DOHH2 (cell line): Measurements from ENCODE around the gene CFAP46.

Source experiments
- CTCF ChIP-seq: fragments of 200-600 bp; sonication (generic); IDR thresholded peaks from one replicate; pipeline ENCODE4 v1.5.1; 2014; ENCODE audit warnings: antibody characterized with exemption, mild to moderate bottlenecking, low read depth, low read length; ENCODE audit not compliant: poor library complexity, severe bottlenecking
- EZH2phosphoT487 ChIP-seq: fragments of 200-600 bp; sonication (generic); IDR thresholded peaks from 2 replicates; pipeline ENCODE4 v1.6.1; 2017; ENCODE audit warnings: borderline replicate concordance, mild to moderate bottlenecking, antibody characterized with exemption, low read length, moderate library complexity, mixed read lengths

GRCh38 chr10:132933308-132934042 lies 8.9 kb downstream of the CFAP46 start:
- TF ChIP-seq CTCF (no peak), EZH2phosphoT487 (no peak)
